Thoracic aorta (tissue), 2 donors: ENCODE data around the gene KASH5. TPM values are rescaled to one million over a fixed set of nuclear protein-coding genes. Genes with fewer than 3 reads are reported as not detected.

Experiments
- ATAC-seq: fragments of 150-250 bp; one replicate; pipeline ENCODE4 v1.8.0; 2017; ENCODE audit warnings: low read depth; ENCODE audit not compliant: insufficient number of reproducible peaks, low FRiP score
- DNase-seq: peaks from one replicate; pipeline ENCODE4 v3.0.0-alpha.2; 2020; ENCODE audit warnings: low spot score
- H3K27ac ChIP-seq, 2 donors: fragments of 200-600 bp; sonication (generic); 1 replicate in 1 of 2; 2 replicates in 1 of 2; pipeline ENCODE4 v1.5.1; 2016; ENCODE audit warnings: mild to moderate bottlenecking in 2 of 2, moderate library complexity in 2 of 2
- H3K27me3 ChIP-seq: fragments of 200-600 bp; sonication (generic); replicated peaks from 2 replicates; pipeline ENCODE4 v1.6.0; 2016; ENCODE audit warnings: mild to moderate bottlenecking; ENCODE audit not compliant: insufficient read depth
- H3K36me3 ChIP-seq: fragments of 200-600 bp; sonication (generic); one replicate; pipeline ENCODE4 v1.5.1; 2016
- H3K4me1 ChIP-seq, 2 donors: fragments of 200-600 bp; sonication (generic); 1 replicate in 1 of 2; 2 replicates in 1 of 2; pipeline versions ENCODE4 v1.5.1 to v1.6.0; 2016; ENCODE audit warnings: low read depth in 2 of 2, mild to moderate bottlenecking in 1 of 2; ENCODE audit not compliant: control insufficient read depth in 1 of 2
- H3K4me3 ChIP-seq: fragments of 200-600 bp; sonication (generic); 2 replicates; pipeline ENCODE4 v1.5.1; 2016; ENCODE audit warnings: mild to moderate bottlenecking
- H3K9me3 ChIP-seq: fragments of 200-600 bp; sonication (generic); 2 replicates; pipeline ENCODE4 v1.5.1; 2016
- total RNA-seq, 2 donors: library from RNA; depleted of rRNA; stranded (reverse); fragments of >200 nt; gene quantifications; one replicate each; pipeline versions ENCODE4 v1.1.0 to v1.2.3, GENCODE V29; 2016
- TF ChIP-seq, protein P1 (sequence below): fragments of 200-600 bp; sonication (generic); IDR thresholded peaks from one replicate; pipeline ENCODE4 v1.5.1; 2019; ENCODE audit warnings: antibody characterized with exemption

Gene KASH5, protein sequence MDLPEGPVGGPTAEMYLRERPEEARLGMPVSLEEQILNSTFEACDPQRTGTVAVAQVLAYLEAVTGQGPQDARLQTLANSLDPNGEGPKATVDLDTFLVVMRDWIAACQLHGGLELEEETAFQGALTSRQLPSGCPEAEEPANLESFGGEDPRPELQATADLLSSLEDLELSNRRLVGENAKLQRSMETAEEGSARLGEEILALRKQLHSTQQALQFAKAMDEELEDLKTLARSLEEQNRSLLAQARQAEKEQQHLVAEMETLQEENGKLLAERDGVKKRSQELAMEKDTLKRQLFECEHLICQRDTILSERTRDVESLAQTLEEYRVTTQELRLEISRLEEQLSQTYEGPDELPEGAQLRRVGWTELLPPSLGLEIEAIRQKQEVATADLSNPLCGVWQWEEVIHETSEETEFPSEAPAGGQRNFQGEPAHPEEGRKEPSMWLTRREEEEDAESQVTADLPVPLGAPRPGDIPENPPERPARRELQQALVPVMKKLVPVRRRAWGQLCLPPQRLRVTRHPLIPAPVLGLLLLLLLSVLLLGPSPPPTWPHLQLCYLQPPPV
- not detected for total RNA-seq

DNA sequence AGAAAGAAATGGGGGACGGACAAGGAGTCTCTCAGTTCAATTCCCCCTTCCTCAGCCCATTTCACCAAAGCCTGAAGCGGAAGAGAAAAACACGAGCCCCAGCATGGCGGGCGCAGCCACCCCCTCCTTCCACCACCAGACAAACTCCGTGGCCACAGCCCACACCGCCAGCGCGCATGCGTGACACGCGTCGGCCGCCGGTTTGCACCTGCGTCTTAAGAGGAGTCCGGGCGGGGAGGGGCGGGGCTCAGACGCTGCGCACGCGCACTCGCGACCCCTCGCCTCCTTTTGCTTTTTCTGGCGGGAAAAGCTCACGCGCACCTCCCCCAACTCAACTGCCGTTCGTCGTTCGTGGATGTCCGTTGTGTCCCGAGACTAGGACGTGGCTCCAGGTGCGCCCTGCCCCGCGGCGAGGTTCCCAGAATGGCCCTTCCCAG lies at the start of gene KASH5:
TSS of gene KASH5 (plus strand) at position 314 of the 437 bp plus-strand sequence. CDS start 2,635 bp downstream, outside the sequence.
- no peak for ATAC-seq
- Histone ChIP-seq H3K4me1 (no peaks in the 10 kb centered on the region), H3K4me3 (peak within 1 kb of the TSS; percentile 56)

DNA sequence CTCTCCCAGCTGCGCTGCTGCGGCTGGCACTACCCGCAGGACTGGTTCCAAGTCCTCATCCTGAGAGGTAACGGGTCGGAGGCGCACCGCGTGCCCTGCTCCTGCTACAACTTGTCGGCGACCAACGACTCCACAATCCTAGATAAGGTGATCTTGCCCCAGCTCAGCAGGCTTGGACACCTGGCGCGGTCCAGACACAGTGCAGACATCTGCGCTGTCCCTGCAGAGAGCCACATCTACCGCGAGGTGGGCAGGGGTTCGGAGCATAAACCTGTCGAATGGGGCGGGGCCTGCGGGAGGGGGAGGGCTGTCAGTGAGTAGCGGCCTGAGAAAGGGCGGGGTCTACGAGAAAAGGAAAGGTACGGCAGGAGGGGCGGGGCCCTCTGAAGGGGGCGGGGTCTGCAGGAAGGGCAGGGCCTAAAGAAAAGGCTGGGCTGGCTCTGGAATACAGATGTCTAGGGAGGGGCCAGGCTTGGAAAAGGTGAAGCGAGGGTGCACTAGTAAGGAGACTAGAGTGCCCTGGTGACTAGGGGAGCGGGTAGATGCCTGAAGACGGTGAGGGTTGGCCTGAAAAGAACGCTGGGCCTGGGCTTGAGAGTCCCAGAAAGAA lies 49.3 kb upstream of the KASH5 start:
- DNase-seq, result peak; percentile 42
- Histone ChIP-seq H3K27me3 (no peaks in the 10 kb centered on the region), H3K9me3 (no peaks in the 10 kb centered on the region), H3K4me3 (peak overlapping the region; percentile 70), H3K36me3 (peaks cover 22% of the 10 kb centered on the region), H3K27ac (no peak overlapping the region), H3K4me1 (peaks cover 5 to 22% of the 10 kb centered on the region in 2 donors)
- ATAC-seq, result peak; percentile 2
- TF ChIP-seq, protein P1, sequence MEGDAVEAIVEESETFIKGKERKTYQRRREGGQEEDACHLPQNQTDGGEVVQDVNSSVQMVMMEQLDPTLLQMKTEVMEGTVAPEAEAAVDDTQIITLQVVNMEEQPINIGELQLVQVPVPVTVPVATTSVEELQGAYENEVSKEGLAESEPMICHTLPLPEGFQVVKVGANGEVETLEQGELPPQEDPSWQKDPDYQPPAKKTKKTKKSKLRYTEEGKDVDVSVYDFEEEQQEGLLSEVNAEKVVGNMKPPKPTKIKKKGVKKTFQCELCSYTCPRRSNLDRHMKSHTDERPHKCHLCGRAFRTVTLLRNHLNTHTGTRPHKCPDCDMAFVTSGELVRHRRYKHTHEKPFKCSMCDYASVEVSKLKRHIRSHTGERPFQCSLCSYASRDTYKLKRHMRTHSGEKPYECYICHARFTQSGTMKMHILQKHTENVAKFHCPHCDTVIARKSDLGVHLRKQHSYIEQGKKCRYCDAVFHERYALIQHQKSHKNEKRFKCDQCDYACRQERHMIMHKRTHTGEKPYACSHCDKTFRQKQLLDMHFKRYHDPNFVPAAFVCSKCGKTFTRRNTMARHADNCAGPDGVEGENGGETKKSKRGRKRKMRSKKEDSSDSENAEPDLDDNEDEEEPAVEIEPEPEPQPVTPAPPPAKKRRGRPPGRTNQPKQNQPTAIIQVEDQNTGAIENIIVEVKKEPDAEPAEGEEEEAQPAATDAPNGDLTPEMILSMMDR, result no peak

More for the DNA sequence above, at the start of gene KASH5:
- no peak within 1 kb of the TSS for H3K27ac ChIP-seq
- peaks cover 1% of the 10 kb centered on the region for H3K9me3 ChIP-seq
- TF ChIP-seq, protein P1, result no peak
- no peak for DNase-seq
- no peaks in the 10 kb centered on the region for H3K27me3 ChIP-seq
- H3K36me3 ChIP-seq, result no peaks in the 10 kb centered on the region

DNA sequence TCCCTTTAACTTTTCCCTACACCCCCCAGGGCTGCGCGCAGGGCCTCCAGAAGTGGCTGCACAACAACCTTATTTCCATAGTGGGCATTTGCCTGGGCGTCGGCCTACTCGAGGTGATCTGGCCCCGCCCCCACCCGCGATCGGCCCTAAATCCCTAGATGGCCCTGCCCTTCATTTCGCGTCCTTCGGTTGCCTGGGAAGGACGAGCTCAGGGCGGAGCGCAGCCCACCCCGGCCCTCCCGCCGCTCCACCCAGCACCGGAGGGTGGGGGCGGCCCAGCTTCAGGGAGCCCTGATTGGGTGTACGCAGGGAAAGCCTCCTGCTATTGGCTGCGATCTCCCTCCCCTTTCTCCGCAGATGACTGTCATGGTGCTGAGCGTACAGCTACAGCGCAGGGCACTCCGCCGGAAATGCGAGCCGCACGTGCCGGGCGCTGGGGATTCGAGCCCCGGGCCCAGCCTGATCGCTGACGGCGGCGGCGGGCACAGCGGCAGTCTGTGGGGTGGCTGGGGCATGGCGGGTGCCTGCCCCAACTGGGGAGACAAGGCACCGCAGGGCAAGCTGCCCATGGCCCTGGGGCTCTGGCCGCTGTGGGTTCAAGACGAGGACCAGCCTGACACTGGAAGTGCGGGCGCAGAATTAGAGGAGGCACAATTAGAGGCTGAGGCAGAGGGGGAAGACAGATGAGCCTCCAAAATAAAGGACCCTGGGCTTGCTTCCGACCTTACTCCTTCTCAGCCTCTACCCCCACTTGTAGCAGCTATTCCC lies 48.6 kb upstream of the KASH5 start:
- ATAC-seq (peak; percentile 75), DNase-seq (peak; percentile 57)
- Histone ChIP-seq H3K4me3 (peak overlapping the region; percentile 70), H3K36me3 (peaks cover 28% of the 10 kb centered on the region), H3K27ac (peak overlapping the region; percentile 65 to 86), H3K27me3 (no peaks in the 10 kb centered on the region), H3K4me1 (peaks cover 5 to 22% of the 10 kb centered on the region in 2 donors), H3K9me3 (no peaks in the 10 kb centered on the region)
- TF ChIP-seq, protein P1, result no peak

DNA sequence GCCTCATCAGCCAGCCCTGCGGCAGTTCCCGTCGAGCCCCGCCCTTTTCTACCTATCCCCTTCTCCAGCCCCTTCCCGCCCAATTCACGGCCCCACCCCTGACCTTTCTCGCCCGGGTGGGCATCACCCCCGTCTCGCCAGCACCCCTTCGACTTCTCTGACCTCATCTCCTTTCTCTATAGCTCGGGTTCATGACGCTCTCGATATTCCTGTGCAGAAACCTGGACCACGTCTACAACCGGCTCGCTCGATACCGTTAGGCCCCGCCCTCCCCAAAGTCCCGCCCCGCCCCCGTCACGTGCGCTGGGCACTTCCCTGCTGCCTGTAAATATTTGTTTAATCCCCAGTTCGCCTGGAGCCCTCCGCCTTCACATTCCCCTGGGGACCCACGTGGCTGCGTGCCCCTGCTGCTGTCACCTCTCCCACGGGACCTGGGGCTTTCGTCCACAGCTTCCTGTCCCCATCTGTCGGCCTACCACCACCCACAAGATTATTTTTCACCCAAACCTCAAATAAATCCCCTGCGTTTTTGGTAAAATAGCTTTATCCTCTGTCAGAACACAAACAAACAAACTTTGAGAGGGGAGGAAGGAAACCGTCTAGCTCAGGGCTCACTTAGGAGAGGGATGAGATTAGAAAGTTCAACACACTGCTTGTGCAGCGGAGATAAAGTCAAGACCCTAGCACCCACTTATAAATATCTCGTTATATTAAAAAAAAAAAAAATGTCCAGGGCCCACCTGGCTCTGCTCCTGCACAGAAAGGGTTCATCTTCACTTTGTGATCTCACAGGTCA lies 47.8 kb upstream of the KASH5 start:
- Histone ChIP-seq H3K27me3 (no peaks in the 10 kb centered on the region), H3K27ac (peak overlapping the region; percentile 65 to 86), H3K4me1 (peaks cover 5 to 22% of the 10 kb centered on the region in 2 donors), H3K36me3 (peaks cover 34% of the 10 kb centered on the region), H3K4me3 (peak overlapping the region; percentile 70), H3K9me3 (no peaks in the 10 kb centered on the region)
- DNase-seq, result peak; percentile 36
- TF ChIP-seq, protein P1, result no peak
- peak; percentile 47 for ATAC-seq
